Measurements from ENCODE around the gene CEP57L1.

DNA sequence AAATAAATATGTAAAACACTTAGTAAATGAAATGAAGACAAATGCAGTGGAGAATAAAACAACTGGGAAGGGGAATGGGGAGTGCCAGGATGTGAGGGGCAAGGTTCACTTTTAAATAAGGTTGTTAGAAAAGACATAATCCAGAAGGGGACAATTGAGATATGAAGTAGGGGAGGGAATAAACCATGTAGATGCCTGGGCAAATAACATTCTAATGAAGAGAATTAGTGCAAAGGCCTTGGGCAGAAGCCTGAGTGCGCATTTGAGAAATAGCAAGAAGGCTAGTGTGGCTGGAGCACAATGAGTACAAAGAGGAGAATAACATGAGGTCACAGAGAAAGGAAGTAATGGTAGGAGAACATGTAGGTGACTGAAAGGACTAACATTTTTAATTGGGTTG is 2.4 kb downstream of the CEP57L1 start:
- TF ChIP-seq, protein P1, sequence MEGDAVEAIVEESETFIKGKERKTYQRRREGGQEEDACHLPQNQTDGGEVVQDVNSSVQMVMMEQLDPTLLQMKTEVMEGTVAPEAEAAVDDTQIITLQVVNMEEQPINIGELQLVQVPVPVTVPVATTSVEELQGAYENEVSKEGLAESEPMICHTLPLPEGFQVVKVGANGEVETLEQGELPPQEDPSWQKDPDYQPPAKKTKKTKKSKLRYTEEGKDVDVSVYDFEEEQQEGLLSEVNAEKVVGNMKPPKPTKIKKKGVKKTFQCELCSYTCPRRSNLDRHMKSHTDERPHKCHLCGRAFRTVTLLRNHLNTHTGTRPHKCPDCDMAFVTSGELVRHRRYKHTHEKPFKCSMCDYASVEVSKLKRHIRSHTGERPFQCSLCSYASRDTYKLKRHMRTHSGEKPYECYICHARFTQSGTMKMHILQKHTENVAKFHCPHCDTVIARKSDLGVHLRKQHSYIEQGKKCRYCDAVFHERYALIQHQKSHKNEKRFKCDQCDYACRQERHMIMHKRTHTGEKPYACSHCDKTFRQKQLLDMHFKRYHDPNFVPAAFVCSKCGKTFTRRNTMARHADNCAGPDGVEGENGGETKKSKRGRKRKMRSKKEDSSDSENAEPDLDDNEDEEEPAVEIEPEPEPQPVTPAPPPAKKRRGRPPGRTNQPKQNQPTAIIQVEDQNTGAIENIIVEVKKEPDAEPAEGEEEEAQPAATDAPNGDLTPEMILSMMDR (conservative IDR thresholded peaks at IDR 0.05 in 1 of 2, IDR thresholded peaks at IDR 0.05 in 1 of 2; ENCODE audit: extremely low read depth in 1 of 2, insufficient read depth in 1 of 2, low read depth in 1 of 2, low read length in 2 of 2): no peak
- no peak for TF ChIP-seq EZH2 (IDR thresholded peaks at IDR 0.05; ENCODE audit: borderline replicate concordance, low read length)

Data from mammary epithelial cell (primary cell).